Activated T-helper 2 cell treated with anti-CD3 and anti-CD28 coated beads, Interferon-gamma antibody, Interleukin-2, Interleukin-4, amounts not matched to agents 10 μg/mL and 5 μg/mL and 100 μg/mL, durations not matched to agents 14 hours and 24 hours and 36 hours (primary cell): ENCODE data around the gene RNASEH2A. TPM values are rescaled to one million over a fixed set of nuclear protein-coding genes. Genes with fewer than 3 reads are reported as not detected.

ENCODE experiments used
- DNase-seq: peaks from one replicate; pipeline ENCODE4 v3.0.0; 2021; ENCODE audit warnings: low spot score
- H3K27ac Mint-ChIP-seq: one replicate; pipeline ENCODE4 v1.8.0; 2021; ENCODE audit warnings: mixed read lengths
- H3K27me3 Mint-ChIP-seq: one replicate; pipeline ENCODE4 v1.8.0; 2021; ENCODE audit warnings: low read depth, mixed read lengths
- H3K36me3 Mint-ChIP-seq: one replicate; pipeline ENCODE4 v1.8.0; 2021; ENCODE audit warnings: low read depth, mixed read lengths
- H3K4me1 Mint-ChIP-seq: one replicate; pipeline ENCODE4 v1.8.0; 2021; ENCODE audit warnings: low read depth, mixed read lengths
- H3K4me3 Mint-ChIP-seq: one replicate; pipeline ENCODE4 v1.8.0; 2021; ENCODE audit warnings: low read depth, mild to moderate bottlenecking, moderate library complexity, mixed read lengths
- H3K9me3 Mint-ChIP-seq: one replicate; pipeline ENCODE4 v1.8.0; 2021; ENCODE audit warnings: mixed read lengths
- intact Hi-C: fragments of 100-400 bp; cut with micrococcal nuclease; formaldehyde crosslinking; loops from one replicate; pipeline ENCODE4 v1.15.1; 2023
- total RNA-seq: library from RNA; stranded (reverse); gene quantifications from 2 replicates; pipeline ENCODE4 v1.2.3, GENCODE V29; 2022

The RNASEH2A gene
- total RNA-seq, 1 donor from 2014 or later: 38.3 TPM

DNA sequence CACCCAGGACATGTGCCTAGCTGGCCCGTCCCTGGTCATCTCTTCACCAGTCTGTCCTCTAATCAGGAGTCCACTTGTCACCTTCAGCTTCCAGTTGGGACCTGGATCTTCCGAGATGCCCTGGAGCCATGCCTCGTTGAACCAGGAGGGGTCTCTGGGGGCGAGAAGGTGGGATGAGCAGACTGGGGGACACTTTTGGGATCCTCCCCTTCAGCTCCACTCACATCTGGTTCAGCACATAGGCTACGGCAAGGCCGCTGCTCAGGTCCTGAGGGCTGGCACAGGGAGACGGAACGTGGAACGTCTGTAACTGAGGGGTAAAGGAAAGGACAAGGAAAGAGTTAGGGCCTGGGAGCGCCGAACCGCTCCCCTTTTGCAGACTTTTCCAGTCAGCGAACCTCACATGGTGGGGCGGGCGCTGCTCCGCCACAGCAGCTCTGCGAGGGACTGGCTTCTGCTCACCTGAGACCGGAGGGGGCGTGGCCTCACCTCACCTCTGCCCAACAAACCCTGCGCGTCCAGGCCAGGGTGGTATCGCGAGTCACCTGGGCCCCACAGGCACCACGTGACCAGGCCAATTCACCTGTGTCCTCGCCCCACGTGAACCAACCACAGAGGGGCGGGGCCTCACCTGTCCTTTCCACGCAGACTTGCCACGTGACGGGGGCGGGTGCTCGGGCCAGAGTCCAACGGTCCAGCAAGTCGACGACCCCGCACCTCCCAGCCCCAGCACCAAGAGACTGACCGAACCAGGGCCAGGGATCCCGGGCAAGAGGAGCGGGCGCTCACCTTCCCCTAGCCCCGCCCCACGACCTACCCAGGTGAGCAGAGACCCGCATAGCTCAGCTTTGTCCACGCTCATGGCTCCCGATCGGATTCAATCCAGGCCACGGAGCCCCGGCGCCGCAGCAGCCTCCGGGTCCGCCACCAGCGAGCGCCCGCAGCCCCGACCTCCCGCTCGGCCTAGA, 31.5 kb upstream of the RNASEH2A start, which contains the start of gene HOOK2:
Gene HOOK2, minus strand, starts transcription at position 965 of the 968 bp plus-strand sequence. Its CDS starts 103 bp downstream, at position 862.
- peak within 1 kb of the TSS; percentile 68 for H3K4me3 Mint-ChIP-seq
- H3K36me3 Mint-ChIP-seq: no peaks in the 10 kb centered on the region
- peak within 1 kb of the TSS; percentile 69 for H3K27ac Mint-ChIP-seq
- H3K27me3 Mint-ChIP-seq: no peaks in the 10 kb centered on the region
- no peaks in the 10 kb centered on the region for H3K9me3 Mint-ChIP-seq
- DNase-seq: no peak
- intact Hi-C loops: no loop called here
- peaks cover 22% of the 10 kb centered on the region for H3K4me1 Mint-ChIP-seq

DNA sequence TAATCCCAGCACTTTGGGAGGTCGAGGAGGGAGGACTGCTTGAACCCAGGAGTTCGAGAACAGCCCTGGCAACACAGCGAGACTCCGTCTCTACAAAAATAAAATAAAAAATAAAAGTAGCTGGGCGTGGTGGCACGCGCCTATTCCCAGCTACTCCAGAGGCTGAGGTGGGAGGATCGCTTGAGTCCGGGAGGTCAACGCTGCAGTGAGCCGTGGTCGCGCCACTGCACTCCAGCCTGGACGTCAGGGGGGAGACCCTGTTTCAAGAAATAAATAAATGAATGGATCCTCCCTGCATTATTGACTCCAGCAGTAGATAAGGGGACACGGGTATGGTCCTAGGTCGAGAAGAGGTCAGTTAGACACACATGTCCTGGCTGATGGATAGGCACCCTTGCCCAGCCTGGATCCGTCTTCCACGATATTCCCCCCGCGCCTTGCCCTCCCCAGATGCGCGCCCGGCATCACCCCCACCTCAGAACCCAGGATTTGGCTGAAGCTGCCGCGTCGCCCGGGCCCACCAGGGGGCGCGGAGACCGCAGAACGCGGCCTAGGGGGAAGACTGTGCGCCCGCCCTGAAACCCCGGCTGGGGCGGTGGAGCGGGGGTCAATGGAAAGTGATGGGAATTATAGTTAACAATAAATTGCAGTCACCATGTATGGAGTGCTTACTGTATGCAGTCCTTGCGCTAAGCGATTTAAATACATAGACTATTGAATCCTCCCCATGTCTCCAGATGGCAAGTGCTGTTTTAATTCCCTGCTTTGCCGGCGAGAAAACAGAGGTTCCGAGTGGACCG, 29.0 kb upstream of the RNASEH2A start:
- peak; percentile 79 for DNase-seq
- H3K36me3 Mint-ChIP-seq: no peaks in the 10 kb centered on the region
- H3K27me3 Mint-ChIP-seq: no peaks in the 10 kb centered on the region
- peak overlapping the region; percentile 88 for H3K4me3 Mint-ChIP-seq
- peaks cover 28% of the 10 kb centered on the region for H3K4me1 Mint-ChIP-seq
- peak overlapping the region; percentile 94 for H3K27ac Mint-ChIP-seq
- H3K9me3 Mint-ChIP-seq: no peaks in the 10 kb centered on the region
- intact Hi-C loops: loop anchor here (1.0 kb wide), 1 partner anchor 19 kb away; no protein-coding TSS in a partner anchor

DNA sequence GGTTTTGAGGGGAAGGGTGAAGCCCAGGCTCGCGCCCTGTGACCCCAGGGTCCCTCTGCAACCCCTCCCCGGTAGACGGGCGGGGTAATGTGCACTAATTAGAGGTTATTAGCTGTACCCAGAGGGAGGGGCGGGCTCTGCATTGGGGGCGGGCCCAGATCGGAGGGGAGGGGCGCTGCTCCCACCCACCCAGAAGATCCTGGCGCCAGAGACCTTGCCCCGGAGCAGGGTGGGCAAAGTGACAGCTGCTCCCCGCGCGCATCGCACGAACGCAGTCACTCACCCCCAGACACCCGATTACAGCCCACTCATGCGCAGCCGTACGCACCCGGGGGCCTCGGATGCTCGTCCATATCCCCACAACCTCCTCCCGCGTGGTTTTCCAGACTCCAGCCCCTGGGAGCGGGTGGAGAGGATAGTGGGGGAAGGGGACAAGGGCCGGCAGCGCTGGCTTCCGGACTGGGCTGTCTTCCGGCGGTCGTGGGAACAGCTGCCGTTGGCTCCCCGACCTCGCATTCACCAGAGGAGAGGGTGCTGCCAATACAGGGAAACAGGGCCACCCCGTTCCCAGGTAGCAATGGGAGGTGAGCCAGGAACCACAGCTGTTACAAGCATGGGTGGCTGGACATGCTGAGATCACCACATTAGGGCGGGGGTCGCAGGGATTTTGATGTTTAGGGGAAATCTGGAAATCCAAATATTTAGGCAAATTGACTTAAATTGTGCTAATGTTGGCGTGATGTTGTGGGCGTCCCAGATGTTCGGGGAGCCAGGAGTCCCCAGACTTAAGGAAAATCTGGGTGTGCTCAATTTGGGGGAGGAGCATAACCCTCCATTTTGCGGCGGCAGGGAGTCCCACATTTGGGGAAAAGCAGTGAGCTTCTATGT, 28.1 kb upstream of the RNASEH2A start:
- Mint-ChIP-seq H3K4me1 (peaks cover 28% of the 10 kb centered on the region), H3K27ac (peak overlapping the region; percentile 94), H3K9me3 (no peaks in the 10 kb centered on the region), H3K4me3 (peak overlapping the region; percentile 88), H3K27me3 (no peaks in the 10 kb centered on the region), H3K36me3 (no peaks in the 10 kb centered on the region)
- intact Hi-C loops: no loop called here
- no peak for DNase-seq

DNA sequence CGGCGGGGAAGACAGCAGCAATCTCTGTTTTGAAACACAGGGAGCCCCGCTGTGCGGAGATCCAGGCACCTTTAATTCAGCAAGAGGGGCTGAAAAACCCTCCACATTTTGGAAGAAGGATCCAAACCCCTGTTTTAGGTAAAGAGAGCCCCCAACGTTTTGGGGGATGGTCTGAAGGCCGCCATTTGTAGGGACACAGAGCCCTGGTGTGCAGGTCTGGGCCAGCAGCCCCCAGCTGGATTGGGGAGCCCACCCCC, 27.6 kb upstream of the RNASEH2A start:
- Mint-ChIP-seq H3K36me3 (no peaks in the 10 kb centered on the region), H3K4me1 (peaks cover 27% of the 10 kb centered on the region), H3K4me3 (peak overlapping the region; percentile 88), H3K9me3 (no peaks in the 10 kb centered on the region), H3K27ac (peak overlapping the region; percentile 94), H3K27me3 (no peaks in the 10 kb centered on the region)
- intact Hi-C loops: no loop called here
- DNase-seq: no peak

DNA sequence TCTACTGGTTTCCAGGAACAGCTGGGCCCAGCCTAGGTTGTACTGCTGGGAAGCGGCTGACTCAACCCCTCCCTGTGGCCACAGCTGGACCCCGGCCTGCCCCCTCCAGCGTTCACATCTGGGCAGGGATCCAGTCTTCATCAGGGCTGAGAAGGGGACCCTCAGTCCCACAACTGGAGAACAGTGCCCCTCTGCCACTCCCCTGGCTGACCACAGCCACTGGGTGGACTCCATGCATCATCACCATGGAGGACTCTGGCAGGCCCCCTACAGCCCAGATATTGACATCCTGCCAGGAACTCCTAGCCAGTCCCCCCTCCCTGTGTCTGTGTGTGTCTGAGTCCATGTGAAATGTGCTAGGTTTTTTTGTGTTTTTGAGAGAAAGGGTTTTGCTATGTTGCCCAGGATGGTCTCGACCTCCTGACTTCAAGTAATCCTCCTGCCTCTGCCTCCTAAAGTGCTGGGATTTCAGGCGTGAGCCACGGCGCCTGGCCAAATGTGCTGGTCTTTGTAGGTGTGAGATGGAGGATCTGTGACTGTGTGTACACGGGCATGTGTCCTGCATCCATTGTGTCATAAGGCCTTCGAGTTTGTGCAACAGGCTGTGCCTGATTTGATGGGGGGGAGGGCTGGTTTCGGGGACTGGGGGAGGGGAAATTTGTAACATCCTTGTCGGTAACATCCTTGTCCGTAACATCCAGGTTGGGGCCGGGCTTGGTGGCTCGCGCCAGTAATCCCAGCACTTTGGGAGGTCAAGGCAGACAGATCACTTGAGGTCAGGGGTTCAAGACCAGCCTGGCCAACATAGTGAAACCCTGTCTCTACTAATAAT, 27.0 kb upstream of the RNASEH2A start:
- no peaks in the 10 kb centered on the region for H3K27me3 Mint-ChIP-seq
- peaks cover 27% of the 10 kb centered on the region for H3K4me1 Mint-ChIP-seq
- no peak for DNase-seq
- intact Hi-C loops: no loop called here
- H3K27ac Mint-ChIP-seq: peak overlapping the region; percentile 94
- peak overlapping the region; percentile 88 for H3K4me3 Mint-ChIP-seq
- H3K9me3 Mint-ChIP-seq: no peaks in the 10 kb centered on the region
- no peaks in the 10 kb centered on the region for H3K36me3 Mint-ChIP-seq

DNA sequence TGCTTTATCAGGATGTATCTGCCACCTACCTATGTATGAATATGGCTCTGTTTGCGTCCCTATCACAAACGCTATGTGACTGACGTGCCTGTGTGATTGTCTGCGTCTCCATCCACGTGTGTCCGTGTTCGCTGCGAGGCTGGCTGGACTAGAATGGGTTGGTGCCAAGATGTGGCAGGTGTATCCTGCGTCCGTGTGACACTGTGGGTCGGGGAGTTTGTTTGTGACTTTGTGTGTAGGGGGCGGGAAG, 24.3 kb upstream of the RNASEH2A start:
- H3K27ac Mint-ChIP-seq: peak overlapping the region; percentile 99
- no peaks in the 10 kb centered on the region for H3K27me3 Mint-ChIP-seq
- intact Hi-C loops: loop anchor here (1.0 kb wide), 1 partner anchor 9 kb away; the partner anchor contains the start of gene JUNB
- H3K4me1 Mint-ChIP-seq: peaks cover 27% of the 10 kb centered on the region
- DNase-seq: no peak
- H3K36me3 Mint-ChIP-seq: no peaks in the 10 kb centered on the region
- H3K9me3 Mint-ChIP-seq: no peaks in the 10 kb centered on the region
- H3K4me3 Mint-ChIP-seq: peak overlapping the region; percentile 85

DNA sequence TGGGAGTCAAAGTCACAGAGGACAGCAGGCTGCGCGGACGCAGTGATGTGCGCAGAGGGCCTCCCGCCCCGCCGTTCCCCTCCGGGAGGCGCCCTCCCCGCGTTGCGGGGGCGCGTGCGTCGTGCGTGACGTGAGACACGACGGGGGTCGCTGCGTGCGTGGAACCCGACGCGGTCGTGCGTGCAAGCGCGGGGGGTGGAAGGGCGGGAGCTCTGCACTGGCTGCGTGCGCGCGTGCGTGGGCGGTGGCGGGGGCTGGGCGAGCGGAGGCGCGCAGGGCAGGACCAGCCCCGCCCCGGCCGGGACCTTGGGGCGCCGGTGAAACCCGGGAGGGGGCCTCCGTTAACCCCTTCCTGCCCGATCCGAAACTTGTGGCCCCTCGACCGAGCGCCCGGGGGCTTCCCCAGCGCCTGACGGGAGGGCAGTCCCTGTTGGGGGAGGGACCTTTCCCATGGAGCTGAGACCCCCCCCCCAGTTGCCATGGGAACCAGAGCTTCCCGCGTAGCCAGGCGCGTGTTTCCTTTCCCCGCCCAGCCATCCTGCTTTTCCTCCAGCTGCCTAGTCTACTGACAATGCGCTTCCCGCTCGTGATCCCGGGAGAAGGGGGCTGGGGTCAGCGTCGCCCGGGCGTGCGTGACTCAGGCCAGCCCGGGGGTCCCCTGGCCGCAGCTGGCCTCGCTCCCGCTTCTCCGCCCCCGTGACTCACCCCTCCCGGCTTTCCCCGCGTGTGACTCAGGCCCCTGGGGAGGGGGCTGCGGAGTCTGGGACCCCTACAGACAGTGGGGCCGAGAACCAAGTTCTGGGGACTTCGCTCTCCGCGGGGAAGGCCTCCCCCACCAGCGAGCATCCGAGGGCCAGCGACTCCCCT, 23.7 kb upstream of the RNASEH2A start:
- peak overlapping the region; percentile 85 for H3K4me3 Mint-ChIP-seq
- H3K36me3 Mint-ChIP-seq: no peaks in the 10 kb centered on the region
- H3K27me3 Mint-ChIP-seq: no peaks in the 10 kb centered on the region
- peak; percentile 82 for DNase-seq
- peaks cover 23% of the 10 kb centered on the region for H3K4me1 Mint-ChIP-seq
- intact Hi-C loops: loop anchor here (1.0 kb wide), 1 partner anchor 9 kb away; the partner anchor contains the start of gene JUNB
- no peaks in the 10 kb centered on the region for H3K9me3 Mint-ChIP-seq
- H3K27ac Mint-ChIP-seq: peak overlapping the region; percentile 99

DNA sequence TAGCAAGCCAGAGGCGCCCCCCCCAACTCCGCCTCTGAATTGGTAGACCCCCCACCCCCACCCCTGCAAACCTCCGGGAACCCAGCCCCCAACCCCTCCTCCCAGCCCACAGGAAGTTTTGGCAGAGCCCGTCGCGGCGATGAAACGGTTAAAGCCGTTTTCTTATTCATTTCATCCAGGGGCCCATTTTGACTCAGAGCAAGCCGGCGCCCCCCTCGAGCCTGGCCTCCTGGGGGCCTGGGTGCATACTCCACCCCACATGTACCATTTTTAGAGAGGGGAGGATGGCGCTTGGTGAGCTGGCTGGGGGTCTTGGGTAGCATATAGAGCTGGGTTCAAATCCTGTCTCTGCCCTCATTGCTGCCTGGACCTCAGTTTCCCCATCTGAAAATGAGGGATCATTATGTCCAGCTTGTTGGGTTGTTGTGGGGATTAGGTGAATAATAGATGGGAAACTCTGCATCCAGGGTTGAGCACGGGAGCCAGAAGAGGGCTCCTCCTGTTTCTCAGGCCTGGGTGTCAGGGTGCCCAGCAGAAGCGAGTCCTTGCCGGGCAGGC, 23.0 kb upstream of the RNASEH2A start:
- Mint-ChIP-seq H3K36me3 (no peaks in the 10 kb centered on the region), H3K4me1 (peaks cover 22% of the 10 kb centered on the region), H3K27ac (no peak overlapping the region), H3K27me3 (no peaks in the 10 kb centered on the region), H3K4me3 (peak overlapping the region; percentile 65), H3K9me3 (no peaks in the 10 kb centered on the region)
- intact Hi-C loops: no loop called here
- peak; percentile 58 for DNase-seq

DNA sequence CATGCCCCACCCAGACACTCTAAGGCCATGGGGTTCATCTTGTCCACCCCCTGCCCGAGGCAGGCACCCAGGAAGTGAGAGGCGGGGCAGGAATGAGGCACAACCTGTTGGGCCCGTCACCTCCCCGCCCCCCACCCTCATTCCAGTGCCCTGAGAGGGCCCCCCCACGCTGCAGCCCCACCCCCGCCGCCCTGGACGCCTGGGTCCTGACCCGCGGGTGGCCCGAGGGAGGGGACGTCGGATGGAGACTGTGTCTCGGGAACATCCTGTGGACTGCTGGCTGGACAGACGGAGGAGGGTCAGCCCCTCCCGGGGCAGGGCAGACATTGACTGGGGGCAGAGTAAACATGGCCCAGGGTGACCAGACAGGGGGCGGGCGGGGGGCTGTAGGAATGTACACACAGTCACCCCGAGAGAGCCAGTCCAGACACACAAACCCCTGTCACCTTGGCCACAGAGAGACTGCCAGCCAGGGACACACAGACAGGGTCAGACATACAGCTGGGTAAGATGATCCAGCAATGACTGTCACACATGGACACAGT, 22.5 kb upstream of the RNASEH2A start:
- Mint-ChIP-seq H3K4me3 (peak overlapping the region; percentile 65), H3K36me3 (no peaks in the 10 kb centered on the region), H3K4me1 (peaks cover 21% of the 10 kb centered on the region), H3K27ac (no peak overlapping the region), H3K9me3 (no peaks in the 10 kb centered on the region), H3K27me3 (no peaks in the 10 kb centered on the region)
- DNase-seq: no peak
- intact Hi-C loops: no loop called here

DNA sequence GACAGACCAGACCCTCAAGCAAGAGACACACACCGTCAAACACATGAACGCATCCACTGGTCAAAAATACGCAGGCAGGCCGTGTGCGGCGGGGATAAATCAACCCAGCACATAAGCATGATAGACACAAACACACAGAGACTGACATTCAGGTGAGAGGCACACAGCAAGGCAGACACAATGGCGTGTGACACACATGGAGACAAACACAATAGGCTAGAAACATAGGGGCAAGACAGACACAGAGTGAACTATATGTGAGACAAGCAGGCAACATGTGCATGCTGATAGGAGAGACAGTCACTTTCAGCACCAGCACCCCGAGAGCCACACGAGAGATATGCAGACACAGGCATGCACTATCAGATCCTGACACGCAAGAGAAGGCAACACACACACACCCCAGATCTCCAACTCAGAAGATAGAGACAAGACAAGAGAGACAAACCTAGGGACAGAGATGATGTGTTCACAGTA, 22.0 kb upstream of the RNASEH2A start:
- no peak for DNase-seq
- H3K27me3 Mint-ChIP-seq: no peaks in the 10 kb centered on the region
- H3K4me1 Mint-ChIP-seq: peaks cover 21% of the 10 kb centered on the region
- intact Hi-C loops: no loop called here
- H3K9me3 Mint-ChIP-seq: no peaks in the 10 kb centered on the region
- H3K27ac Mint-ChIP-seq: no peak overlapping the region
- no peaks in the 10 kb centered on the region for H3K36me3 Mint-ChIP-seq
- H3K4me3 Mint-ChIP-seq: no peak overlapping the region
